Tibial artery (tissue), 4 donors: ENCODE measurements around the gene URB1.

Experiments used
- DNase-seq, 2 donors: peaks; one replicate each; pipeline ENCODE4 v3.0.0-alpha.2; 2019
- H3K27ac ChIP-seq, 2 donors: fragments of 200-600 bp; sonication (generic) in 1 of 2; 1 replicate in 1 of 2; 2 replicates in 1 of 2; pipeline ENCODE4 v1.5.1; 2018 to 2019; ENCODE audit warnings: mild to moderate bottlenecking in 1 of 2
- H3K27me3 ChIP-seq, 2 donors: fragments of 200-600 bp; sonication (generic) in 1 of 2; one replicate each; pipeline versions ENCODE4 v1.5.1 to v1.6.0; 2016 to 2019
- H3K36me3 ChIP-seq, 3 donors: fragments of 200-600 bp; sonication (generic) in 2 of 3; one replicate each; pipeline ENCODE4 v1.5.1; 2016 to 2019; ENCODE audit warnings: mild to moderate bottlenecking in 2 of 3
- H3K4me1 ChIP-seq, 4 donors: fragments of 200-600 bp; sonication (generic) in 2 of 4; 1 replicate in 3 of 4; 2 replicates in 1 of 4; pipeline ENCODE4 v1.5.1; 2016 to 2019
- H3K4me3 ChIP-seq, 2 donors: fragments of 200-600 bp; sonication (generic) in 1 of 2; 1 replicate in 1 of 2; 2 replicates in 1 of 2; pipeline ENCODE4 v1.5.1; 2018 to 2019; ENCODE audit warnings: mild to moderate bottlenecking in 2 of 2
- H3K9me3 ChIP-seq, 3 donors: fragments of 200-600 bp; sonication (generic) in 1 of 3; one replicate each; pipeline ENCODE4 v1.5.1; 2016 to 2019
- CTCF ChIP-seq, 2 experiments: fragments of 200-600 bp in 1 of 2; fragments of 450-650 bp in 1 of 2; IDR thresholded peaks; one replicate each; pipeline ENCODE4 v1.5.1; 2017 to 2019; ENCODE audit warnings: antibody characterized with exemption in 2 of 2, mild to moderate bottlenecking in 1 of 2, moderate library complexity in 1 of 2
- intact Hi-C: fragments of 100-400 bp; cut with DNase I; formaldehyde crosslinking; loops from one replicate; pipeline ENCODE4 v1.15.0; 2023; ENCODE audit warnings: low total_unique reads

The URB1 gene

DNA sequence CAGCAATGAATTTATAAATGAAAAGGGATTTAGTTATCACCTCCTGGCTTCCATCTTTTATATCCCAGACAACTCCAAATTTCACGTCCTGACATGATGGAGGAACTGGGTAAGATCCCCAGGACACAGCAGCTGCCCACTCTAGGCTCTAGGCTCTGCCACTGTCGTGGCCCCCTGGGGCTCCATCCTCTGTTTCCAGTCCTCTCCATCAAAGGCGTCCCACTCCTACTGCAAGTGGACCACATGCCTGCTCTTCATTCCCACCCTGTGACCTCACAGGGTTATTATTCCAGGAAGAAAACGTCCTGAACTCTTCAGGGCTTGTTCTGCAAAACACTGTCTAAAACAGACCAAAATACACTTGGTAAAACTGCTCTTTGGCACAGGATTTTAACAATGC, 11.9 kb downstream of the URB1 start:
- no peak for DNase-seq
- Histone ChIP-seq H3K27me3 (no peaks in the 10 kb centered on the region), H3K4me3 (no peak overlapping the region), H3K4me1 (peaks cover 0 to 18% (median 0%) of the 10 kb centered on the region in 4 donors), H3K27ac (peak overlapping the region; percentile 30 to 64), H3K9me3 (no peaks in the 10 kb centered on the region), H3K36me3 (peaks cover 25 to 82% (median 50%) of the 10 kb centered on the region in 3 donors)
- TF ChIP-seq CTCF (IDR thresholded peaks at IDR 0.05), result no peak
- intact Hi-C loops, result no loop called here

DNA sequence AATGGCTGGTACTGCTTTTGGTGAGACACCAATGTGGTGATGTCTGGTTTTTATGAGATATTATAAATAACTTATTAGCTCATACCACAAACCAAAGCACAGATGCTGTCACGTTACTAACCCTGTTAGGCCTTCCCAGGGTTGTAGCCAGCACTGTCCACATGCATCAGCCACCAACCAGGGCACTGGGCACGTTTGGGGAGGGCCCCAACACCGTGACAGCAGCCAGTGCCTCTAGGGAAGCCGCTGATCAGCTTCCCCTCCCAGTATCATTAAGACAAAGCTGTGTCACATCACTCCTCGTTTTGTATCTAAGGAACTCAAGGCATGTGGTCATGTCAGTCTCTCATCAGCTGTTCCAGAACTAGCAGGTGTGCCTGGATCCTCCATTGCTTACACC, 13.9 kb downstream of the URB1 start:
- intact Hi-C loops, result no loop called here
- Histone ChIP-seq H3K27ac (peak overlapping the region; percentile 30 to 36), H3K4me1 (peaks cover 0 to 18% (median 0%) of the 10 kb centered on the region in 4 donors), H3K27me3 (no peaks in the 10 kb centered on the region), H3K4me3 (no peak overlapping the region), H3K9me3 (no peaks in the 10 kb centered on the region), H3K36me3 (peaks cover 24 to 83% (median 48%) of the 10 kb centered on the region in 3 donors)
- DNase-seq, result no peak
- no peak for TF ChIP-seq CTCF (IDR thresholded peaks at IDR 0.05)

- Histone ChIP-seq H3K4me1 (peaks cover 0 to 16% (median 0%) of the 10 kb centered on the region in 4 donors), H3K27ac (peak overlapping the region; percentile 30 to 36), H3K27me3 (no peaks in the 10 kb centered on the region), H3K4me3 (no peak overlapping the region), H3K9me3 (no peaks in the 10 kb centered on the region), H3K36me3 (peaks cover 14 to 74% (median 42%) of the 10 kb centered on the region in 3 donors)
- TF ChIP-seq CTCF (IDR thresholded peaks at IDR 0.05), result no peak
- DNase-seq, result no peak
- intact Hi-C loops, result no loop called here
These were observed 14.8 kb downstream of the URB1 start for GRCh38 chr21:32377991-32378390.

GRCh38 chr21:32377506-32377905, 15.3 kb downstream of the URB1 start:
- intact Hi-C loops, result no loop called here
- no peak for TF ChIP-seq CTCF (IDR thresholded peaks at IDR 0.05)

DNA sequence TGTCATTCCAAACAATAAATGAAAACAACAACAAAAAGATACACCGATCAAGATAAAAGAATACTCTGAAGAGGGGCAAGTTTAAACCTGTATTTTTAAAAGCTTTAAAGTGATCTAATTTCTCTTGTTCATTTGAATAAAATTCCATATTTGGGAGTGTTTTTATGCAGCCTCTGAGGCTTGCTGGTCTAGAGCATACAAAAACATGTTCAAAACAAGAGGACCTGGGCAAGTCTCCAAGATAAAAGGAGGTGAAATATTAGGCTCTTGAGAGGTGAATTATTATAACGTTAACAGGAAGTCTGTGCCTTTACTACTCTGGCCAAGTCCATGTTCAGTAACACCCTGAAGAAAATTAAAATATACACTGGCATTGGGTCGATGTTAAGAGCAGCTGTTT, 20.1 kb downstream of the URB1 start:
- Histone ChIP-seq H3K27ac (peak overlapping the region; percentile 15 to 54), H3K36me3 (peaks cover 30 to 67% (median 59%) of the 10 kb centered on the region in 3 donors), H3K4me1 (peaks cover 0 to 17% (median 1%) of the 10 kb centered on the region in 4 donors), H3K27me3 (no peaks in the 10 kb centered on the region), H3K9me3 (no peaks in the 10 kb centered on the region), H3K4me3 (no peak overlapping the region)
- intact Hi-C loops, result no loop called here
- no peak for TF ChIP-seq CTCF (IDR thresholded peaks at IDR 0.05)
- DNase-seq, result no peak

More at GRCh38 chr21:32377506-32377905, 15.3 kb downstream of the URB1 start:
- H3K4me1 ChIP-seq, result peaks cover 0 to 12% (median 0%) of the 10 kb centered on the region in 4 donors
- DNase-seq, result no peak
- H3K9me3 ChIP-seq, result no peaks in the 10 kb centered on the region
- peak overlapping the region in 1 of 2 donors; percentile 30 for H3K27ac ChIP-seq
- H3K27me3 ChIP-seq, result no peaks in the 10 kb centered on the region
- peaks cover 9 to 69% (median 43%) of the 10 kb centered on the region in 3 donors for H3K36me3 ChIP-seq
- no peak overlapping the region for H3K4me3 ChIP-seq

DNA sequence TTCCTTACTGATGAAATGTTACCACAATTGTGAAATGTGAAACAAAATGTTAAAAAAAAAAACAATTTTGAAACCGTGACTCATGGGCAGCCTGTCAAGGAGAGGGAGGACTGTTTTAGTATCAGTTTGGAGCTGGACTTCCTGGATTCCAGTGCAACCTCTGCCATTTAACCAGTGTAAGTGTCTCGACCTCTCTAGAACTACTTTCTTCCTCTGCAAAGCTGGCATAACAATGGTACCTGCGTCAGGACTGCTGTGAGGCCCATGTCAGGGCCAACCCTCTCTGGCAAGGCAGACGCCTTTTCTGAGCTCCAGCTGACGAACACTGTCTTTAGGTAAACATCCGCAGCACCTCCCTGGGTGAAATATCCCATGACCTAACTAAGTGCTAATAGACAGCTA, 20.9 kb downstream of the URB1 start:
- no peak for TF ChIP-seq CTCF (IDR thresholded peaks at IDR 0.05)
- Histone ChIP-seq H3K4me3 (no peak overlapping the region), H3K9me3 (no peaks in the 10 kb centered on the region), H3K4me1 (peaks cover 0 to 17% (median 1%) of the 10 kb centered on the region in 4 donors), H3K36me3 (peaks cover 31 to 66% (median 63%) of the 10 kb centered on the region in 3 donors), H3K27me3 (no peaks in the 10 kb centered on the region), H3K27ac (peak overlapping the region; percentile 15 to 54)
- intact Hi-C loops, result no loop called here
- no peak for DNase-seq
